HG03025 (cell line): Measurements from ENCODE around the gene FERD3L.

Source experiments
- ATAC-seq: cut with Tn5 transposase; IDR thresholded peaks from one replicate; pipeline ENCODE4 v1.9.1; 2021; ENCODE audit warnings: mild to moderate bottlenecking, moderate library complexity; ENCODE audit not compliant: unreplicated experiment, low FRiP score

FERD3L gene

DNA sequence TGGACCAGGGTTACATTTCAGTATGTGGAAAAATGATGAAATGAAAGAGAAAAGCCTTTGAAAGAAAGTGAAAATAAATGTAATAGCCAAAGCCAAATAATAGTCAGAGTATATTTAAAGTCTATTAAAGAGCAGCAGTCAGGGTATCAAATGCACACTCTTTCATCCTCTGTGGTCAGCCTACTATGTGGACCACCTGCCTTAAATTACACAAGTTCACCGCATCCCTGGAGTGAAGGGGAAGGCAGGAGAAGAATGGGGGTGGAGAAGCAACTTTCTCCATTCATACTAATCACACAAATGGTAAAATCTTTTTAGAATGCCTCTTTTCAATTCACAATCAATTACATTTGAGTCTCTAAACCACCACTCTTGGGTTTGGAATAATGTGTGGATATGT is 43.7 kb downstream of the FERD3L start:
- no peak for ATAC-seq

DNA sequence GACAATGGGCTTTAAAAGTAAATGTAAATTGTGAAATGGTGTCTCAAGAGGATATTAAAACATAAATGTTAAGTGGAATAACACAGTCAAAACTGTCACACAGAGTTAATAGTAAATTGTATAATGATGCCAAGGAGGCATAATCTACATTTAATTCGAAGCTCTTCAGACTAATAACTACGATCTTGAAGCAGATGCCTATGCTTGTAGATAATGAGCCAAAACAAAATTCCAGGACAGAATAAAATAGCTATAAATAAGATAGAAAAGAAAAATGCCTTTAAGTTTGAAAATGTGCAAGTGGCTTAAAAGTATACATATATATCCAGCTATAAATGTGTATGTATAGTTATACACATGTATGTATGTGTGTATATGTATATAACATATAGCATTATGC is 45.3 kb downstream of the FERD3L start:
- ATAC-seq = no peak

DNA sequence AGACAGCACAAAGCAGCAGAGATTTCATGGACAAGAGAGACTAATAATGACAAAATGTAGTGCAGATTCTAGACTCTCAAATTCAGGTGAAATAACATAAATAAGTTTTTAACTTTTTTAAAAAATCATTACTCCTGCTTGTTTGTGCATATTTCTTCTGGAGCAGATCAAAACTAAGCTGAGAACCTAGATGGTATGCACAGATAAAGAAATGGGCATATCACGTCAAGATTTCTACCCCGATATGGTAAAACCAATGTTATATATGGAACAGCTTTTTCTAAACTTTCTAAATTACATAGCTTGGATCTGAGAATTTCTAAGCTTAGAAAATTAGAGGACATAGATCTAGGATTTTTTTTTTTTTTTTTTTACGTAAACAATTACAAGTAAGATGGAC is 46.0 kb downstream of the FERD3L start:
- ATAC-seq = no peak

DNA sequence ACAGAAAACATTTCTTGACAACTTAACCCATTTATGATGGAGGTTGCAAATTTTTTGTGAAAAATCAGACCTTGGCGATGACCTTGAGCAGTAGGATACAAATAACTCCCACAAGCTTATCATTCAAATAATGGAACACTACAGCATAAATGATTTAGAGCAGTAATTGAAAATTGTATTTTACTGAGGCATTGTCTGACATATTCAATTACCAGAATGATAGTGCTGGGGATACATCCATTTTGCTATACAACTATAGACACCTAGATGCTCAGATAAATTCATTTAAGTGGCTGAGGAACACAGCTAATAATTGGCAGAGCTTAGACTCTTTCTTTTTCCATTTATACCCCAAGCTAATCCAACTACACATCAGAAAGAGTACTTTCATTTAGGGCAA is 46.7 kb downstream of the FERD3L start:
- no peak for ATAC-seq

DNA sequence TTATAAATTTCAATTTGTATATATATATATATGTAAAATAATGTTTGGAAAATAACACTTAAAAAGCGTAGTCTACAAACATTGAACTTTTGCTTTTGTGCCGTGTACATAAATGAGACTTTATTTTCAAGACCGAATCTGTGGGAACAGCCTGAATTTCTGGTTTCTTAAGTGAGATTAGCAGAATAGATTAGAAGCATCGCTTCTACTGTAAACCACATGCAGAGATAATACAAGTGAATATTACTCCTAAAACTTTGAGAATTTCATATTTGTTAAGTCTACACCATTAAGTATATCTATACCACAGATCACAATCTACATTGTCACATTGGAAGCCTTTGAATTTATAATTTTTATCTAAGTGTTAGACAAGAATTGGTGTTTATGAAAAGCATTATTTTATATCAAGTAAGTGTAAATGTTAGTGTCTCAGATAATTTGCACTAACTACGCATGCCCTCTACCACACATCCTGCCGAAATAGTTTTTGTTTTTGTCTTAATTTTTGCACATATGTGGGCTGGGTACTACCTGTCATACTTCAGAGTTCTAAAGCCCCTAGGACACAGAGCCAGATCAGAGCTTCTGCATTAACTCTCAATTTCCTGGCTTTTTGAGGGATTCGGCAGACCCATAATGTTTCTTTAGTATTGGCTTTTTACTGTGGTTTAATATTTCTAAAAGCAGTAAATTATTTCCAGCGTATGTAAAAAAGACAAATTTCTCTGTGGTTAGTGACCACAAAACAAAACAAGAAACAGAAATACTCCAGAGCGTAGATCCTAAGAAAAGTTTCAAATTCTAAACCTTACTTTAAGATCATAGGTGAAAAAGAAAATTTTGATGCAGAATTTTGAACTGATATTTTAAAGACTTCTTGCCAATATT is 47.8 kb downstream of the FERD3L start:
- no peak for ATAC-seq

DNA sequence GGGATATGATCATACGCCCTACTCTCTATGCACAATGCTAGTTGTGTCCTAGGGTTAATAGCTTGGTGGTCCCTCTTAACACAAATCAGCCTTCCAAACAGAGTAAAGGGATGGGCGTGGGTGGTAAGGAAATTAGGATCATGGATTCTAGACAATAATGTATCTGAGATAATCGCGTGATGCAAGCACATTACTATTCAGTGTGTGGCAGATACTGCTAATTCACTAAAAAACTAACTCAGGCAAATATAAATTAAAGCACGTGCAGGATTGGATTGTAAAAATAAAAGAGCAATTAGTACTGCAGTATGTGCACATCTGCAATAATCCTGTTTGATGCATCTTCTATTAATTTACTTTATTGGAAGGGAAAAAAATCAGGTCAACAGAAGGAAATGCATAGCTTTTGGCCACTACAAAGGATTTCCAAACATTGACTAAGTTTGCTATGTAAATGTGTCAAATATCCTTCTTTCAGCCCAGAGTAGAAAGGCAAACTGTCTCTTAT is 49.8 kb downstream of the FERD3L start:
- no peak for ATAC-seq
